Activated CD4-positive, alpha-beta T cell treated with anti-CD3 and anti-CD28 coated beads, Interleukin-2, amount 10 ng/mL, durations not matched to agents 24 days and 14 days (primary cell): Measurements from ENCODE around the gene SNX4. TPM values are rescaled to one million over a fixed set of nuclear protein-coding genes. Genes with fewer than 3 reads are reported as not detected.
"Not testable (repeated sequence)": the region's sequence is repeated elsewhere in the genome, so short reads cannot be mapped to it uniquely, and the experiment has no call there.

Experiments
- DNase-seq: peaks from one replicate; pipeline ENCODE4 v3.0.0; 2022
- H3K27ac Mint-ChIP-seq: one replicate; pipeline ENCODE4 v1.8.0; 2022; ENCODE audit warnings: mild to moderate bottlenecking, mixed read lengths
- H3K27me3 Mint-ChIP-seq: one replicate; pipeline ENCODE4 v1.8.0; 2022; ENCODE audit warnings: mixed read lengths
- H3K36me3 Mint-ChIP-seq: one replicate; pipeline ENCODE4 v1.8.0; 2022; ENCODE audit warnings: low read depth, mild to moderate bottlenecking, mixed read lengths
- H3K4me1 Mint-ChIP-seq: one replicate; pipeline ENCODE4 v1.8.0; 2021; ENCODE audit warnings: mixed read lengths
- H3K4me3 Mint-ChIP-seq: one replicate; pipeline ENCODE4 v1.8.0; 2022; ENCODE audit warnings: mild to moderate bottlenecking, moderate library complexity, mixed read lengths
- H3K9me3 Mint-ChIP-seq: one replicate; pipeline ENCODE4 v1.8.0; 2021; ENCODE audit warnings: mixed read lengths
- intact Hi-C: fragments of 100-400 bp; cut with micrococcal nuclease; formaldehyde crosslinking; loops from one replicate; pipeline ENCODE4 v1.15.1; 2023
- total RNA-seq: library from RNA; stranded (reverse); gene quantifications from 2 replicates; pipeline ENCODE4 v1.2.3, GENCODE V29; 2022

The SNX4 gene
- total RNA-seq, result 44.4 and 45.3 TPM in 2 replicates

GRCh38 chr3:125519678-125520562 is at the start of gene SNX4:
SNX4 (minus strand) TSS chr3:125520202; CDS start chr3:125520172, 30 bp downstream.
- H3K9me3 Mint-ChIP-seq, result no peaks in the 10 kb centered on the region
- peak; percentile 96 for DNase-seq
- no peaks in the 10 kb centered on the region for H3K27me3 Mint-ChIP-seq
- peaks cover 24% of the 10 kb centered on the region for H3K4me1 Mint-ChIP-seq
- intact Hi-C loops, result loop anchor here (1.0 to 10.0 kb wide), 2 partner anchors 75 to 145 kb away; partner anchors contain the start of genes OSBPL11 and ZNF148
- peaks cover 22% of the 10 kb centered on the region for H3K36me3 Mint-ChIP-seq
- peak within 1 kb of the TSS; percentile 96 for H3K4me3 Mint-ChIP-seq
- peak within 1 kb of the TSS; percentile 87 for H3K27ac Mint-ChIP-seq

- H3K27me3 Mint-ChIP-seq, result no peaks in the 10 kb centered on the region
- H3K9me3 Mint-ChIP-seq, result no peaks in the 10 kb centered on the region
- peaks cover 10% of the 10 kb centered on the region for H3K4me1 Mint-ChIP-seq
- H3K4me3 Mint-ChIP-seq, result no peak overlapping the region
- H3K36me3 Mint-ChIP-seq, result peaks cover 21% of the 10 kb centered on the region
- DNase-seq, result no peak
- H3K27ac Mint-ChIP-seq, result no peak overlapping the region
- intact Hi-C loops, result no loop called here
Observed at GRCh38 chr3:125556314-125556713, 36.3 kb upstream of the SNX4 start.

DNA sequence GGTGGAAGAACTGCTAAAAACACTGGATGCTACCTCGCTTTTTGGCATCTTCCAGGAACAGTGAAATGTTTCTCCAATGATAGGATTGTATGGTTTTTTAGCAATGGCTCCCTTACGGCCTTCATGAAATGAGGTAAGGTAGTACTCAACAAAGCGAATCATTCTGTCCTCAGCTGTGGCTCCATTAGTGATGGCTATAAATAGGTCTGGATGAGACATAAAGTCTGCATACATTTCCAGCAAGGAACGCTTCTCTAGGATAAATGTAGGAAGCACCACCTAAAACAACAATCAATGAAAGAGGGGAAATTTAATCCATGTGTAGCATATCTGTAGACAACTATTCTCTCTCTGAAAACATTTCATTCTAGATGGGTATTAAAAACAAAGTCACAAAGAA is 32.4 kb upstream of the SNX4 start:
- intact Hi-C loops, result no loop called here

GRCh38 chr3:125528920-125529319 is 8.9 kb upstream of the SNX4 start:
- H3K27me3 Mint-ChIP-seq, result no peaks in the 10 kb centered on the region
- intact Hi-C loops, result loop anchor here (10.0 kb wide), 1 partner anchor 154 kb away; the partner anchor contains the start of gene ZNF148

More for the DNA sequence above, 32.4 kb upstream of the SNX4 start:
- H3K27me3 Mint-ChIP-seq, result no peaks in the 10 kb centered on the region
- H3K36me3 Mint-ChIP-seq, result peaks cover 16% of the 10 kb centered on the region
- peaks cover 11% of the 10 kb centered on the region for H3K4me1 Mint-ChIP-seq
- no peak for DNase-seq
- no peaks in the 10 kb centered on the region for H3K9me3 Mint-ChIP-seq
- no peak overlapping the region for H3K4me3 Mint-ChIP-seq
- no peak overlapping the region for H3K27ac Mint-ChIP-seq

GRCh38 chr3:125525153-125525552 is 5.2 kb upstream of the SNX4 start:
- no peaks in the 10 kb centered on the region for H3K9me3 Mint-ChIP-seq
- DNase-seq, result peak; percentile 43
- no peak overlapping the region for H3K27ac Mint-ChIP-seq
- H3K4me1 Mint-ChIP-seq, result peaks cover 6% of the 10 kb centered on the region
- no peak overlapping the region for H3K4me3 Mint-ChIP-seq
- no peaks in the 10 kb centered on the region for H3K27me3 Mint-ChIP-seq
- peaks cover 12% of the 10 kb centered on the region for H3K36me3 Mint-ChIP-seq
- intact Hi-C loops, result loop anchor here (10.0 kb wide), 1 partner anchor 150 kb away; the partner anchor contains the start of gene ZNF148

More at GRCh38 chr3:125528920-125529319, 8.9 kb upstream of the SNX4 start:
- Mint-ChIP-seq H3K4me3 (no peak overlapping the region), H3K27ac (no peak overlapping the region), H3K9me3 (no peaks in the 10 kb centered on the region), H3K36me3 (peaks cover 19% of the 10 kb centered on the region), H3K4me1 (no peaks in the 10 kb centered on the region)
- DNase-seq, result no peak

DNA sequence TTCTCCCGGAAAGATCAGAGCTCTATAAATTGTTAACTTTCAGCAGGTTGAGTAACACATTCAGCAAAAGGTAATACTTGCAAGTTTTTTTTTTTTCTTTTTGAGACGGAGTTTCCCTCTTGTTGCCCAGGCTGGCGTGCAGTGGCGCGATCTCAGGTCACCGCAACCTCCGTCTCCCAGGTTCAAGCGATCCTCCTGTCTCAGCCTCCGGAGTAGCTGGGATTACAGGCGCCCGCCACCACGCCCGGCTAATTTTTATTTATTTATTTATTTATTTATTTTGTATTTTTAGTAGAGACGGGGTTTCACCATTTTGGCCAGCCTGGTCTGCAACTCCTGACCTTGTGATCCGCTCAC is 539 bp upstream of the SNX4 start:
- not testable (repeated sequence) for DNase-seq, H3K27me3 Mint-ChIP-seq, H3K9me3 Mint-ChIP-seq
- Mint-ChIP-seq H3K36me3 (peaks cover 16% of the 10 kb centered on the region), H3K4me1 (peaks cover 24% of the 10 kb centered on the region), H3K27ac (peak overlapping the region; percentile 87), H3K4me3 (peak overlapping the region; percentile 96)
- intact Hi-C loops, result loop anchor here (1.0 to 10.0 kb wide), 2 partner anchors 75 to 146 kb away; partner anchors contain the start of genes OSBPL11 and ZNF148

- peaks cover 51% of the 10 kb centered on the region for H3K36me3 Mint-ChIP-seq
- H3K4me1 Mint-ChIP-seq, result peaks cover 31% of the 10 kb centered on the region
- H3K4me3 Mint-ChIP-seq, result no peak overlapping the region
- DNase-seq, result no peak
- no peak overlapping the region for H3K27ac Mint-ChIP-seq
- no peaks in the 10 kb centered on the region for H3K9me3 Mint-ChIP-seq
- intact Hi-C loops, result no loop called here
- H3K27me3 Mint-ChIP-seq, result no peaks in the 10 kb centered on the region
Observed at GRCh38 chr3:125515421-125515820, 4.6 kb downstream of the SNX4 start.

- H3K4me1 Mint-ChIP-seq, result peaks cover 19% of the 10 kb centered on the region
- H3K27me3 Mint-ChIP-seq, result no peaks in the 10 kb centered on the region
- peaks cover 61% of the 10 kb centered on the region for H3K36me3 Mint-ChIP-seq
- intact Hi-C loops, result no loop called here
- H3K4me3 Mint-ChIP-seq, result no peak overlapping the region
- H3K9me3 Mint-ChIP-seq, result peaks cover 3% of the 10 kb centered on the region
- no peak for DNase-seq
- H3K27ac Mint-ChIP-seq, result no peak overlapping the region
Observed at GRCh38 chr3:125513490-125514115, 6.4 kb downstream of the SNX4 start.

- H3K4me3 Mint-ChIP-seq, result no peak overlapping the region
- no peak for DNase-seq
- peaks cover 72% of the 10 kb centered on the region for H3K36me3 Mint-ChIP-seq
- intact Hi-C loops, result no loop called here
- peaks cover 15% of the 10 kb centered on the region for H3K4me1 Mint-ChIP-seq
- H3K27me3 Mint-ChIP-seq, result no peaks in the 10 kb centered on the region
- H3K27ac Mint-ChIP-seq, result peak overlapping the region; percentile 9
- H3K9me3 Mint-ChIP-seq, result peaks cover 4% of the 10 kb centered on the region
Observed at GRCh38 chr3:125512135-125512920, 7.7 kb downstream of the SNX4 start.

DNA sequence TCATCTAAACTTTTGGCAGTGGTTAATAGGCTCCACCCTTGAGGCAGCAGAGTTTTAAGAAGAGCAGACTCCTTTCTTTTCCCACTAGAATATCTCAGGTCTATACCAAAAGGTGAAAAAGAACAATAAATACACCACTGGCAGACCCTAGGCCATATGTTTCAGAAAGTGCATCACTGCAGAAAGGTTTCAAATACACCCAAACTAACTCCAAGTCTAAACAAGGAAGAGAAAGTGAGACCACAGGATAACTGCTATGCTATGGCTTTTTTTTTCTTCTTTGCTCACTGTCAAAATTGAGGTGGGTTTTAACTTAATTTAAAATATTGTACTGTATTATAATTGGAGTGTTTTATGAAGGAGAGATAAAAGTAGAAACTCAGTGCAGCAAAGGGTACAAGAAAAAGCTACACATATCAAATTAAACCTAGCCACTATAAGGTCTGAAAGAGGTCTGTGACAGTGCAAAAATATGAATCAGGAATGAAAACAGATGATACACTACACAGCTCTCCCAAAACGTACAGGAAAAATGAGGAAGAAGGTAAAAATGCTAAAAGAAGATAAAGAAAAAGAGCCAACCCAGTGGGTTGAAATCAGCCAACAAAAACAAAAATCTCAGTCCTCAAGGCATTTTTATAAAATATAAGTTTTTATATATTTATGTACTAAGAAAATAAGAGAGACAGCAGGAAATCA is 8.4 kb downstream of the SNX4 start:
- intact Hi-C loops, result no loop called here
- Mint-ChIP-seq H3K36me3 (peaks cover 75% of the 10 kb centered on the region), H3K4me1 (peaks cover 12% of the 10 kb centered on the region), H3K27me3 (no peaks in the 10 kb centered on the region), H3K27ac (peak overlapping the region; percentile 74), H3K4me3 (no peak overlapping the region), H3K9me3 (peaks cover 4% of the 10 kb centered on the region)
- no peak for DNase-seq

DNA sequence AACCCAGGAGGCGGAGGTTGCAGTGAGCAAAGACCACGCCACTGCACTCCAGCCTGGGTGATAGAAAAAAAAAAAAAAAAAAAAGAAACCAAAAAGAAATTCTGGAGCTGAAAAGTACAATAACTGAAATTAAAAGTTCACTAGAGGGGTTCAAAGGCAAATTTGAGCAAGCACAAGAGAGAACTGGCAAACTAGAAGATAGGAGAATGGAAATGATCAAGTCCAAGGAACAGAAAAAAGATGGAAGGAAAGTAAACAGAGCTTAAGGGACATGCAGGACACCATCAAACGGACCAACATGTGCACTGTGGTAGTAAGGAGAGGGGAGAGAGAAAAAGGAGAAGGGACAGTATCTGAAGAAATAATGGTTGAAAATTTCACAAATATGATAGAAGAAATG is 12.9 kb downstream of the SNX4 start:
- peak overlapping the region; percentile 40 for H3K27ac Mint-ChIP-seq
- no peaks in the 10 kb centered on the region for H3K27me3 Mint-ChIP-seq
- peaks cover 69% of the 10 kb centered on the region for H3K36me3 Mint-ChIP-seq
- no peak for DNase-seq
- intact Hi-C loops, result no loop called here
- no peak overlapping the region for H3K4me3 Mint-ChIP-seq
- peaks cover 10% of the 10 kb centered on the region for H3K4me1 Mint-ChIP-seq
- H3K9me3 Mint-ChIP-seq, result peaks cover 4% of the 10 kb centered on the region

DNA sequence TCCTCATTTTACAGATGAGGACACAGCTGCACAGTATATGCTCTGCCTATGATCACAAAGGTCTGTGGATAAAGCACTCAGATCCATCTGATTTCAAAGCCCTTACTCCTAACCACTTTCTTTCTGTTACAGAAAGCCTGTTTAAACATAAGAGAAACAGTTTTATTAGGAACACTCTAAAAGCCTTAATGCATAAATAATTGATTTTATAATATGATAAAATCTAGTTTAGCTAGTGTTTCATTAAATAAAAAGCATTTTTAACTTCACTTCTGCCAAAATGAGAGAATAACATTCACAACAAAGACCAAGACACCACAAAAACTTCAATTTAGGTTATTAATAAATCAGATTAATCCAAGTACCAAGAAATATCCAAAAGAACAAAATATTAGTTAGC is 21.4 kb downstream of the SNX4 start:
- no peaks in the 10 kb centered on the region for H3K27me3 Mint-ChIP-seq
- intact Hi-C loops, result no loop called here
- no peak overlapping the region for H3K27ac Mint-ChIP-seq
- DNase-seq, result no peak
- H3K4me3 Mint-ChIP-seq, result no peak overlapping the region
- H3K36me3 Mint-ChIP-seq, result peaks cover 34% of the 10 kb centered on the region
- no peaks in the 10 kb centered on the region for H3K9me3 Mint-ChIP-seq
- H3K4me1 Mint-ChIP-seq, result peaks cover 2% of the 10 kb centered on the region

DNA sequence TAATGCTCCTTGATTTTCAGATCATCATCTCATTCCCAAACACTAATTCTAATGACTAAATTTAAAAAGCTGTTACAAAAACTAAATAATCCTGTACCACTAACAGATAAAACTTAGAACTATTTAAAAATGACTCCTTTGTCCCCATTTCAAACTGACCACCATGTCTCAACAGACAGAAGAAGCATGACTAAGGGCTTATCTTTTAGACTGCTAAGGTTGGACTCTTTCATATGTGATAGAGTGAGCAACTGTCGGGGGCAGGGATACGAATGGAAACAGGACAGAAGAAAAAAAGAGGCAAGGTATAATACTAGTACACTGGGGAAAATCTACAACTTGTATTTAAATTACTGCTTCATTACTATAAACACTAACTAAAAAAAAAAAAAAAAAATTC is 23.3 kb downstream of the SNX4 start:
- DNase-seq, result no peak
- intact Hi-C loops, result no loop called here
- H3K4me3 Mint-ChIP-seq, result no peak overlapping the region
- no peaks in the 10 kb centered on the region for H3K4me1 Mint-ChIP-seq
- no peaks in the 10 kb centered on the region for H3K9me3 Mint-ChIP-seq
- H3K27ac Mint-ChIP-seq, result no peak overlapping the region
- H3K27me3 Mint-ChIP-seq, result no peaks in the 10 kb centered on the region
- H3K36me3 Mint-ChIP-seq, result peaks cover 31% of the 10 kb centered on the region
